GM23338 (cell line): ENCODE measurements around the gene DLG2. TPM values are rescaled to one million over a fixed set of nuclear protein-coding genes. Genes with fewer than 3 reads are reported as not detected.

ENCODE experiments used
- ATAC-seq: fragments of 200-7000 bp; cut with Tn5 transposase; 3 replicates; pipeline ENCODE4 v1.9.1; 2020
- DNase-seq: peaks from one replicate; pipeline ENCODE4 v3.0.0-alpha.2; 2015; ENCODE audit warnings: low spot score
- H2AFZ ChIP-seq: fragments of 200-600 bp; sonication (generic); 2 replicates; pipeline ENCODE4 v1.8.0; 2016; ENCODE audit warnings: antibody characterized with exemption, mild to moderate bottlenecking, moderate library complexity
- H3F3A ChIP-seq: fragments of 200-600 bp; sonication (generic); replicated peaks from 2 replicates; pipeline ENCODE4 v1.8.0; 2017; ENCODE audit warnings: antibody characterized with exemption, mixed run types, low read depth
- H3K27ac ChIP-seq: fragments of 200-600 bp; sonication (generic); 2 replicates; pipeline ENCODE4 v1.6.1; 2016; ENCODE audit warnings: low read depth
- H3K27me3 ChIP-seq: fragments of 200-600 bp; sonication (generic); 2 replicates; pipeline ENCODE4 v1.8.0; 2016; ENCODE audit warnings: mild to moderate bottlenecking, mixed run types, moderate library complexity; ENCODE audit not compliant: insufficient read depth
- H3K36me3 ChIP-seq: fragments of 200-600 bp; sonication (generic); 2 replicates; pipeline ENCODE4 v1.8.0; 2016; ENCODE audit warnings: mild to moderate bottlenecking; ENCODE audit not compliant: insufficient read depth
- H3K4me1 ChIP-seq: fragments of 200-600 bp; sonication (generic); 2 replicates; pipeline ENCODE4 v1.8.0; 2016; ENCODE audit warnings: mild to moderate bottlenecking, moderate library complexity; ENCODE audit not compliant: insufficient read depth
- H3K4me2 ChIP-seq: fragments of 200-600 bp; sonication (generic); 2 replicates; pipeline ENCODE4 v1.7.1; 2017; ENCODE audit warnings: mixed run types
- H3K4me3 ChIP-seq: fragments of 200-600 bp; sonication (generic); 2 replicates; pipeline ENCODE4 v1.6.1; 2016; ENCODE audit warnings: mixed run types
- H3K79me2 ChIP-seq: fragments of 200-600 bp; sonication (generic); replicated peaks from 2 replicates; pipeline ENCODE4 v1.8.0; 2017; ENCODE audit warnings: mild to moderate bottlenecking; ENCODE audit not compliant: insufficient read depth
- H3K9me2 ChIP-seq: fragments of 200-600 bp; sonication (generic); 2 replicates; pipeline ENCODE4 v1.8.0; 2017; ENCODE audit not compliant: insufficient read depth
- H4K20me1 ChIP-seq: fragments of 200-600 bp; sonication (generic); replicated peaks from 2 replicates; pipeline ENCODE4 v1.8.0; 2017; ENCODE audit warnings: mild to moderate bottlenecking; ENCODE audit not compliant: insufficient read depth
- H3K27ac Mint-ChIP-seq: 2 replicates; pipeline ENCODE4 v1.8.0; 2020; ENCODE audit warnings: inconsistent platforms, mild to moderate bottlenecking, moderate library complexity, mixed read lengths
- H3K27me3 Mint-ChIP-seq: 3 replicates; pipeline ENCODE4 v1.8.0; 2022; ENCODE audit warnings: low read depth, mild to moderate bottlenecking, moderate library complexity, mixed read lengths, inconsistent platforms; ENCODE audit not compliant: insufficient read depth, poor library complexity
- H3K36me3 Mint-ChIP-seq: 3 replicates; pipeline ENCODE4 v1.8.0; 2021; ENCODE audit warnings: low read depth, mild to moderate bottlenecking, inconsistent platforms, moderate library complexity, mixed read lengths
- H3K4me1 Mint-ChIP-seq: 3 replicates; pipeline ENCODE4 v1.8.0; 2020; ENCODE audit warnings: mild to moderate bottlenecking, inconsistent platforms, mixed read lengths
- H3K4me3 Mint-ChIP-seq: 3 replicates; pipeline ENCODE4 v1.8.0; 2021; ENCODE audit warnings: moderate library complexity, mild to moderate bottlenecking, inconsistent platforms, mixed read lengths
- H3K9me3 Mint-ChIP-seq: 3 replicates; pipeline ENCODE4 v1.8.0; 2020; ENCODE audit warnings: moderate library complexity, mild to moderate bottlenecking, inconsistent platforms, mixed read lengths
- ETS1 ChIP-seq: IDR thresholded peaks from 2 replicates; pipeline ENCODE4 v1.6.1; 2016; ENCODE audit warnings: antibody characterized with exemption
- NANOG ChIP-seq: IDR thresholded peaks from 2 replicates; pipeline ENCODE4 v1.6.1; 2016; ENCODE audit warnings: antibody characterized with exemption, borderline replicate concordance
- STAT1 ChIP-seq: IDR thresholded peaks from one replicate; pipeline ENCODE4 v1.6.1; 2016; ENCODE audit warnings: antibody characterized with exemption; ENCODE audit not compliant: unreplicated experiment
- ZNF114 ChIP-seq: fragments of 250-450 bp; sonication (Bioruptor Pico); IDR thresholded peaks from 2 replicates; pipeline ENCODE4 v1.5.0; 2020; ENCODE audit warnings: mild to moderate bottlenecking, moderate library complexity
- ZNF331 ChIP-seq: fragments of 250-450 bp; sonication (Bioruptor Pico); IDR thresholded peaks from 2 replicates; pipeline ENCODE4 v1.5.0; 2020; ENCODE audit warnings: low read depth, mild to moderate bottlenecking, moderate library complexity
- polyA plus RNA-seq: library from polyadenylated mRNA; unstranded; fragments of >200 nt; fragmentation: Nextera tagmentation; extraction: Ambion mirVana; gene quantifications from 2 replicates; pipeline ENCODE4 v1.2.1, GENCODE V29; 2016
- total RNA-seq: library from RNA; depleted of rRNA; stranded (reverse); fragments of >200 nt; shearing (Covaris generic); gene quantifications from 2 replicates; pipeline ENCODE4 v1.2.3, GENCODE V29; 2014
- TF ChIP-seq, protein P1 (sequence below), 2 experiments: fragments of 200-600 bp in 1 of 2; sonication (generic) in 1 of 2; conservative IDR thresholded peaks; 2 replicates each; pipeline versions ENCODE4 v1.5.1 to v1.6.1; 2016 to 2017; ENCODE audit warnings: antibody characterized with exemption in 2 of 2, low read depth in 2 of 2, mild to moderate bottlenecking in 2 of 2, moderate library complexity in 1 of 2
- TF ChIP-seq, protein P2 (sequence below): fragments of 250-450 bp; sonication (Bioruptor Pico); IDR thresholded peaks from 2 replicates; pipeline ENCODE4 v1.5.0; 2020; ENCODE audit warnings: mild to moderate bottlenecking, moderate library complexity

The DLG2 gene
- total and polyA plus RNA-seq, 2 experiments from 2014 or later, result 19.8 to 21.5 TPM

GRCh38 chr11:84965484-84965883 is 661.7 kb downstream of the DLG2 start:
- Histone ChIP-seq H3K79me2 (no peaks in the 10 kb centered on the region), H2AFZ (no peak overlapping the region), H3K27me3 (no peaks in the 10 kb centered on the region), H4K20me1 (no peaks in the 10 kb centered on the region), H3F3A (no peaks in the 10 kb centered on the region), H3K9me2 (no peaks in the 10 kb centered on the region; the same call in 1 of the 2 replicates), H3K4me3 (no peak overlapping the region), H3K4me2 (no peak overlapping the region), H3K27ac (peak overlapping the region; percentile 70; the same call in 1 of the 2 replicates), H3K36me3 (no peaks in the 10 kb centered on the region), H3K4me1 (no peaks in the 10 kb centered on the region)
- TF ChIP-seq, protein P1, sequence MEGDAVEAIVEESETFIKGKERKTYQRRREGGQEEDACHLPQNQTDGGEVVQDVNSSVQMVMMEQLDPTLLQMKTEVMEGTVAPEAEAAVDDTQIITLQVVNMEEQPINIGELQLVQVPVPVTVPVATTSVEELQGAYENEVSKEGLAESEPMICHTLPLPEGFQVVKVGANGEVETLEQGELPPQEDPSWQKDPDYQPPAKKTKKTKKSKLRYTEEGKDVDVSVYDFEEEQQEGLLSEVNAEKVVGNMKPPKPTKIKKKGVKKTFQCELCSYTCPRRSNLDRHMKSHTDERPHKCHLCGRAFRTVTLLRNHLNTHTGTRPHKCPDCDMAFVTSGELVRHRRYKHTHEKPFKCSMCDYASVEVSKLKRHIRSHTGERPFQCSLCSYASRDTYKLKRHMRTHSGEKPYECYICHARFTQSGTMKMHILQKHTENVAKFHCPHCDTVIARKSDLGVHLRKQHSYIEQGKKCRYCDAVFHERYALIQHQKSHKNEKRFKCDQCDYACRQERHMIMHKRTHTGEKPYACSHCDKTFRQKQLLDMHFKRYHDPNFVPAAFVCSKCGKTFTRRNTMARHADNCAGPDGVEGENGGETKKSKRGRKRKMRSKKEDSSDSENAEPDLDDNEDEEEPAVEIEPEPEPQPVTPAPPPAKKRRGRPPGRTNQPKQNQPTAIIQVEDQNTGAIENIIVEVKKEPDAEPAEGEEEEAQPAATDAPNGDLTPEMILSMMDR (conservative IDR thresholded peaks at IDR 0.05; ENCODE audit: low read depth in 2 of 2), result no peak
- no peak for TF ChIP-seq NANOG
- Mint-ChIP-seq H3K27me3 (no peaks in the 10 kb centered on the region), H3K36me3 (no peaks in the 10 kb centered on the region), H3K9me3 (no peaks in the 10 kb centered on the region), H3K4me1 (peaks cover 12% of the 10 kb centered on the region; the same call in 2 of the 3 replicates), H3K4me3 (no peak overlapping the region), H3K27ac (peak overlapping the region; percentile 69)
- ATAC-seq (peak; percentile 85), DNase-seq (peak; percentile 76)

GRCh38 chr11:84963240-84963639 is 663.9 kb downstream of the DLG2 start:
- H3K27me3 ChIP-seq, result no peaks in the 10 kb centered on the region
- Mint-ChIP-seq H3K4me1 (peaks cover 12% of the 10 kb centered on the region; the same call in 2 of the 3 replicates), H3K27me3 (no peaks in the 10 kb centered on the region), H3K27ac (no peak overlapping the region; the same call in 1 of the 2 replicates), H3K36me3 (no peaks in the 10 kb centered on the region), H3K9me3 (no peaks in the 10 kb centered on the region), H3K4me3 (no peak overlapping the region)
- no peaks in the 10 kb centered on the region for H3F3A ChIP-seq
- no peak overlapping the region for H3K4me2 ChIP-seq
- H3K9me2 ChIP-seq, result no peaks in the 10 kb centered on the region
- no peak overlapping the region for H3K4me3 ChIP-seq
- no peak overlapping the region for H3K27ac ChIP-seq
- H4K20me1 ChIP-seq, result no peaks in the 10 kb centered on the region
- no peak for TF ChIP-seq ZNF331
- TF ChIP-seq, protein P1 (conservative IDR thresholded peaks at IDR 0.05; ENCODE audit: low read depth in 2 of 2), result peak; percentile 33 to 43
- TF ChIP-seq, protein P2, sequence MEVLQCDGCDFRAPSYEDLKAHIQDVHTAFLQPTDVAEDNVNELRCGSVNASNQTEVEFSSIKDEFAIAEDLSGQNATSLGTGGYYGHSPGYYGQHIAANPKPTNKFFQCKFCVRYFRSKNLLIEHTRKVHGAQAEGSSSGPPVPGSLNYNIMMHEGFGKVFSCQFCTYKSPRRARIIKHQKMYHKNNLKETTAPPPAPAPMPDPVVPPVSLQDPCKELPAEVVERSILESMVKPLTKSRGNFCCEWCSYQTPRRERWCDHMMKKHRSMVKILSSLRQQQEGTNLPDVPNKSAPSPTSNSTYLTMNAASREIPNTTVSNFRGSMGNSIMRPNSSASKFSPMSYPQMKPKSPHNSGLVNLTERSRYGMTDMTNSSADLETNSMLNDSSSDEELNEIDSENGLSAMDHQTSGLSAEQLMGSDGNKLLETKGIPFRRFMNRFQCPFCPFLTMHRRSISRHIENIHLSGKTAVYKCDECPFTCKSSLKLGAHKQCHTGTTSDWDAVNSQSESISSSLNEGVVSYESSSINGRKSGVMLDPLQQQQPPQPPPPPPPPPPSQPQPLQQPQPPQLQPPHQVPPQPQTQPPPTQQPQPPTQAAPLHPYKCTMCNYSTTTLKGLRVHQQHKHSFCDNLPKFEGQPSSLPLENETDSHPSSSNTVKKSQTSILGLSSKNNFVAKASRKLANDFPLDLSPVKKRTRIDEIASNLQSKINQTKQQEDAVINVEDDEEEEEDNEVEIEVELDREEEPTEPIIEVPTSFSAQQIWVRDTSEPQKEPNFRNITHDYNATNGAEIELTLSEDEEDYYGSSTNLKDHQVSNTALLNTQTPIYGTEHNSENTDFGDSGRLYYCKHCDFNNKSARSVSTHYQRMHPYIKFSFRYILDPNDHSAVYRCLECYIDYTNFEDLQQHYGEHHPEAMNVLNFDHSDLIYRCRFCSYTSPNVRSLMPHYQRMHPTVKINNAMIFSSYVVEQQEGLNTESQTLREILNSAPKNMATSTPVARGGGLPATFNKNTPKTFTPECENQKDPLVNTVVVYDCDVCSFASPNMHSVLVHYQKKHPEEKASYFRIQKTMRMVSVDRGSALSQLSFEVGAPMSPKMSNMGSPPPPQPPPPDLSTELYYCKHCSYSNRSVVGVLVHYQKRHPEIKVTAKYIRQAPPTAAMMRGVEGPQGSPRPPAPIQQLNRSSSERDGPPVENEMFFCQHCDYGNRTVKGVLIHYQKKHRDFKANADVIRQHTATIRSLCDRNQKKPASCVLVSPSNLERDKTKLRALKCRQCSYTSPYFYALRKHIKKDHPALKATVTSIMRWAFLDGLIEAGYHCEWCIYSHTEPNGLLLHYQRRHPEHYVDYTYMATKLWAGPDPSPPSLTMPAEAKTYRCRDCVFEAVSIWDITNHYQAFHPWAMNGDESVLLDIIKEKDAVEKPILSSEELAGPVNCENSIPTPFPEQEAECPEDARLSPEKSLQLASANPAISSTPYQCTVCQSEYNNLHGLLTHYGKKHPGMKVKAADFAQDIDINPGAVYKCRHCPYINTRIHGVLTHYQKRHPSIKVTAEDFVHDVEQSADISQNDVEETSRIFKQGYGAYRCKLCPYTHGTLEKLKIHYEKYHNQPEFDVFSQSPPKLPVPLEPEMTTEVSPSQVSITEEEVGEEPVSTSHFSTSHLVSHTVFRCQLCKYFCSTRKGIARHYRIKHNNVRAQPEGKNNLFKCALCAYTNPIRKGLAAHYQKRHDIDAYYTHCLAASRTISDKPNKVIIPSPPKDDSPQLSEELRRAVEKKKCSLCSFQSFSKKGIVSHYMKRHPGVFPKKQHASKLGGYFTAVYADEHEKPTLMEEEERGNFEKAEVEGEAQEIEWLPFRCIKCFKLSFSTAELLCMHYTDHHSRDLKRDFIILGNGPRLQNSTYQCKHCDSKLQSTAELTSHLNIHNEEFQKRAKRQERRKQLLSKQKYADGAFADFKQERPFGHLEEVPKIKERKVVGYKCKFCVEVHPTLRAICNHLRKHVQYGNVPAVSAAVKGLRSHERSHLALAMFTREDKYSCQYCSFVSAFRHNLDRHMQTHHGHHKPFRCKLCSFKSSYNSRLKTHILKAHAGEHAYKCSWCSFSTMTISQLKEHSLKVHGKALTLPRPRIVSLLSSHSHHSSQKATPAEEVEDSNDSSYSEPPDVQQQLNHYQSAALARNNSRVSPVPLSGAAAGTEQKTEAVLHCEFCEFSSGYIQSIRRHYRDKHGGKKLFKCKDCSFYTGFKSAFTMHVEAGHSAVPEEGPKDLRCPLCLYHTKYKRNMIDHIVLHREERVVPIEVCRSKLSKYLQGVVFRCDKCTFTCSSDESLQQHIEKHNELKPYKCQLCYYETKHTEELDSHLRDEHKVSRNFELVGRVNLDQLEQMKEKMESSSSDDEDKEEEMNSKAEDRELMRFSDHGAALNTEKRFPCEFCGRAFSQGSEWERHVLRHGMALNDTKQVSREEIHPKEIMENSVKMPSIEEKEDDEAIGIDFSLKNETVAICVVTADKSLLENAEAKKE (CRISPR knock-in tag), result no peak
- TF ChIP-seq STAT1, result no peak
- no peak for TF ChIP-seq ETS1
- TF ChIP-seq ZNF114, result no peak
- ATAC-seq, result peak; percentile 65
- peak; percentile 21 for DNase-seq
- no peaks in the 10 kb centered on the region for H3K4me1 ChIP-seq
- H3K36me3 ChIP-seq, result no peaks in the 10 kb centered on the region
- no peaks in the 10 kb centered on the region for H3K79me2 ChIP-seq
- no peak overlapping the region for H2AFZ ChIP-seq
